ENCODE results near the gene KIF14.
A peak's percentile ranks its signal among the peaks of the same experiment; 100 is the strongest.

The KIF14 gene, protein sequence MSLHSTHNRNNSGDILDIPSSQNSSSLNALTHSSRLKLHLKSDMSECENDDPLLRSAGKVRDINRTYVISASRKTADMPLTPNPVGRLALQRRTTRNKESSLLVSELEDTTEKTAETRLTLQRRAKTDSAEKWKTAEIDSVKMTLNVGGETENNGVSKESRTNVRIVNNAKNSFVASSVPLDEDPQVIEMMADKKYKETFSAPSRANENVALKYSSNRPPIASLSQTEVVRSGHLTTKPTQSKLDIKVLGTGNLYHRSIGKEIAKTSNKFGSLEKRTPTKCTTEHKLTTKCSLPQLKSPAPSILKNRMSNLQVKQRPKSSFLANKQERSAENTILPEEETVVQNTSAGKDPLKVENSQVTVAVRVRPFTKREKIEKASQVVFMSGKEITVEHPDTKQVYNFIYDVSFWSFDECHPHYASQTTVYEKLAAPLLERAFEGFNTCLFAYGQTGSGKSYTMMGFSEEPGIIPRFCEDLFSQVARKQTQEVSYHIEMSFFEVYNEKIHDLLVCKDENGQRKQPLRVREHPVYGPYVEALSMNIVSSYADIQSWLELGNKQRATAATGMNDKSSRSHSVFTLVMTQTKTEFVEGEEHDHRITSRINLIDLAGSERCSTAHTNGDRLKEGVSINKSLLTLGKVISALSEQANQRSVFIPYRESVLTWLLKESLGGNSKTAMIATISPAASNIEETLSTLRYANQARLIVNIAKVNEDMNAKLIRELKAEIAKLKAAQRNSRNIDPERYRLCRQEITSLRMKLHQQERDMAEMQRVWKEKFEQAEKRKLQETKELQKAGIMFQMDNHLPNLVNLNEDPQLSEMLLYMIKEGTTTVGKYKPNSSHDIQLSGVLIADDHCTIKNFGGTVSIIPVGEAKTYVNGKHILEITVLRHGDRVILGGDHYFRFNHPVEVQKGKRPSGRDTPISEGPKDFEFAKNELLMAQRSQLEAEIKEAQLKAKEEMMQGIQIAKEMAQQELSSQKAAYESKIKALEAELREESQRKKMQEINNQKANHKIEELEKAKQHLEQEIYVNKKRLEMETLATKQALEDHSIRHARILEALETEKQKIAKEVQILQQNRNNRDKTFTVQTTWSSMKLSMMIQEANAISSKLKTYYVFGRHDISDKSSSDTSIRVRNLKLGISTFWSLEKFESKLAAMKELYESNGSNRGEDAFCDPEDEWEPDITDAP (N-terminal part only)

DNA sequence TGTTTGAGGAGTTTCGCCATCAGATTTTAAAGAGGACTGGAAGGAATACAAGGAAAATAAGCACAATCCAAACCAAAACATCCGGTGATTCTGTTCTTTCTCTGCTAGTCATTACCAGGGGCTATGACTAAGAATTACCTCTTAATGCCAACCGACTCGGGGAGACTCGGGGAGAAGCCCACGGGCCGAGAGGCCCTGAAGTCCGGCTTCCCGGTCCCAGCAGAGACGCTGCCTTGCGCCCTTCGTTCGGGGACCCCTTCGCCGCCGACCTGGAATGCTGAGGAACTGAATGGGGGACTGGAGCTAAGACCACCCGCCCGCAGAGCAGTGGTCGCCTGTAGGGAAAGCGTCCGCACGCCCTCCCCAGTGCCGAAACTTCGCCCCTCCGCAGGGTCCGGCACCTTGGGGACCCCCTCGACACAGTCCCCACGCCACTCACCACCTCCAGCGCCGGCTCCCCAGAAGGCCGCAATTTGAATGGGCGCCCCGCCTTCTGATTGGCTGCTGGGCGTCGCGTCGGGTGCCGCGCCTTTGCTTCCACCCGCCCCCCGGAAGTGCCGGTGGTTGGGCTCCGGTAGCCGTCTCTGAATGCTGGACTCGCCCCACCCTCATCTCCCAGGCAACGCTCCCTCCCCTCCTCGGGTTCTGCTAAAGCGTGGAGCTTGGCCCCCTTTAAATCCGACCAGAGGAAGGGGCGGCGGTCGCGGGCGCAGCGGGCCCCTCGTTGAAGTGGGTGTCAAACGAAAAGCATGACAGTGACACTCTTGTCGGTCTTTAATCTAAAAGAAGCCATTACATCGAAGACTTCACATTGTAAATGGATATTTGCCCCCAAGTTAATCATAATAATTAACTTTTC is at the start of gene KIF14:
Gene KIF14, minus strand, starts transcription at position 479 of the 859 bp plus-strand sequence. CDS start 2,028 bp downstream, outside the sequence.
- H3K4me1 Mint-ChIP-seq, result peaks cover 34% of the 10 kb centered on the region
- peak within 1 kb of the TSS; percentile 83 for H3K27ac Mint-ChIP-seq
- peaks cover 6% of the 10 kb centered on the region for H3K27me3 Mint-ChIP-seq
- no peaks in the 10 kb centered on the region for H3K9me3 Mint-ChIP-seq
- peak within 1 kb of the TSS; percentile 87 for H3K4me3 Mint-ChIP-seq
- DNase-seq (peak; percentile 94), ATAC-seq (peak; percentile 94)
- peaks cover 12% of the 10 kb centered on the region for H3K36me3 Mint-ChIP-seq (ENCODE audit: low read depth)

DNA sequence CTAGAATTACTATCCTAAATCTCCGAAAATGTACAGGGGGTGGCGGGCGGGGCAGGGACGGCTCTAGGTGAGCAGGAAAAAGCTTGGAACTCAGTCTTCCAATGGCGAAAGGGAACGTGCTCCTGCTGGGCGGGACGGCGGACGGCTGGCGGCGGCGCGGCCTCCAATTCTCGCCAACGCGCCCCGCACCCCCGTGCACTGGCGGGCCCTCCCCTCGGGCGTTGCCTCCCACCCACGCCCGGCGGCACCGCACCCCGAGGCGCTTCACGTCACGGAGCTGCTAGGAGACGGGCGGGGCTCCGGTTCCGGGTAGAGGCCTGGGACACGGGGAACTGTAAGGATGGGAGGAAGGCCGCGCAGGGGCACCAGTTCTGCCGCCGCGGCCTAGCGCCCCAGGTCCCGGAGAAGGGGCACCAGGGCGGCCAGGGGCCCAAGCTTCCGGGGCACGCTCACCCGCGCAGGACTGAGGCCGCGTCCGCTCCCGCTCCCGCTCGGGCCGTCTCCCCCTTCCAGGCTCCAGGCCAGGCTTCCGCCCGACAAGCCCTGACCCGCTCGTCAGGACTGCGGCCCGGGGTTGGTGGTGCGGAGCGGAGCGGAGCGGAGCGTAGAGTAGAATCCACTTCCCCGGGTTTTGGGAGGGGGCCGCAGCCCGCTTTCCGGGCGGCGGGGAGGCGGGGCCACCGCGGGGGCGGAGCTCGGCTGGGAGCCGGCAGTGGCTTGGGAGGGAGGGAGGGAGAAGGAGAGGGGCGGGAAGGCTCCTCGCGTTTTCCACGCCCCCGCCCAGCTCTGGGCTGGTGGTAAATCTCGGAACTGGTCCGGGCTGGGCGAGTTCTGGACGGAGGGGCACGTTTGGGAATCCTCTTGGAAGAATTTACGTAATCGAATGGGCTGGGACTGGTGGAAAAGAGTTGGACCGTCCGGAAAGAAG is 49.0 kb upstream of the KIF14 start, which contains the start of gene DDX59:
Gene DDX59, minus strand, starts transcription at position 594 of the 928 bp plus-strand sequence. CDS start 3,167 bp downstream, outside the sequence.
- DNase-seq (peak; percentile 94), ATAC-seq (peak; percentile 91)
- H3K4me1 Mint-ChIP-seq, result peaks cover 45% of the 10 kb centered on the region
- no peaks in the 10 kb centered on the region for H3K27me3 Mint-ChIP-seq
- peaks cover 8% of the 10 kb centered on the region for H3K36me3 Mint-ChIP-seq (ENCODE audit: low read depth)
- no peaks in the 10 kb centered on the region for H3K9me3 Mint-ChIP-seq
- peak within 1 kb of the TSS; percentile 99 for H3K4me3 Mint-ChIP-seq
- peak within 1 kb of the TSS; percentile 98 for H3K27ac Mint-ChIP-seq

DNA sequence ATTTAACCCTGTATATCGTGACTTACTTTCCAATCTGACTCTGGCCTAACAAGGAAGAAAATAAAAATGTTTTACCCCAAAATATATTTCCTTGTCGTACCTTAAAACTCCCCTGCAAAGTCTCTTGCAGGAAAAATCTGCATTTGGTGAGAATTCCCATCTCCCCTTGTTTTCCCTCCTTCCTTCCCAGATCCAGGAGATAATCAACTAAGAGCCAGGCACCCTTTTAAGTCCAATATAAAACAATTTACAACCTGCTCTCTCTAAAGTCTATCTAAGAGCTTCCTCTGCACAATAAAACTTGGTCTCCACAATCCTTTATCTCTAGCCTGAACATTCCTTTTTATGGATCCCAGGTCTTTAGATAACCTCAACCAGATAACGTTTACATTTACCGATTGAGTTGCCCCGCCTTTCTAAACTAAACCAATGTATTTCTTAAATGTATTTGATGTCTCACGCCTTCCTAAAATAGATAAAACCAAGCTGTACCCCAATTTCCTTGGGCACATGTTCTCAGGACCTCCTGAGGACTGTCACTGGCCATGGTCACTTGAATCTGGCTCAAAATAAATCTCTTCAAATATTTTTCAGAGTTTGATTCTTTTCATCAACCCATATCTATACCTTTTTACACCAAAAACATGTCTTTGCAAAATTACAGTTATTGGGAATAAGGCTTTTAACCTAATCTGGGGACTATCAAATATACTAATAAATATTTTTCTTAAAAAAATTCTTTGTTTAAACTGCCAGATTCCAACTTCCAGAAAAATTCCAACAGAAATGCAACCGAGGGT is 48.2 kb upstream of the KIF14 start:
- H3K9me3 Mint-ChIP-seq, result no peaks in the 10 kb centered on the region
- H3K27me3 Mint-ChIP-seq, result no peaks in the 10 kb centered on the region
- H3K4me1 Mint-ChIP-seq, result peaks cover 49% of the 10 kb centered on the region
- H3K27ac Mint-ChIP-seq, result peak overlapping the region; percentile 98
- no peak for ATAC-seq
- peak overlapping the region; percentile 99 for H3K4me3 Mint-ChIP-seq
- DNase-seq, result no peak
- peaks cover 15% of the 10 kb centered on the region for H3K36me3 Mint-ChIP-seq (ENCODE audit: low read depth)

DNA sequence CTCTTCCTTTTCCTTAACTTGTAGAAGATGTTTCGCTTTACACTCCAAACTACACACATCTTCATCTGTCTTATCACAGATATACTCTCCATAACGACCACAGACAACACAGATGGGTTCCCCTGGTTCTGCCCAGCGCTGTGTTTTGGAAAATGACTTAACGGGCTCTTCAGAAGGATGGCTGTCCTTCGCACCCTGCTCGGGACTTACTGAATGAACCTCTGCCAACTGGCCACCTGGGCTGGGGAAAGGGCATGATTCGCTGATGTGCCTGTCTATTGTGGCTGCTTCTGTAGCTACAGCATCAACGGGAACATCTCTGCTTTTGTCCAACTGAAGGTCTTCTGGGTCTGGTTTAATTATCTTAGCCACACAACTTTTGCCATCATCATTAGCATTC is 45.8 kb upstream of the KIF14 start:
- H3K4me3 Mint-ChIP-seq, result no peak overlapping the region
- H3K27me3 Mint-ChIP-seq, result no peaks in the 10 kb centered on the region
- H3K4me1 Mint-ChIP-seq, result peaks cover 53% of the 10 kb centered on the region
- H3K27ac Mint-ChIP-seq, result no peak overlapping the region
- ATAC-seq, result no peak
- no peaks in the 10 kb centered on the region for H3K9me3 Mint-ChIP-seq
- no peak for DNase-seq
- peaks cover 28% of the 10 kb centered on the region for H3K36me3 Mint-ChIP-seq (ENCODE audit: low read depth)

DNA sequence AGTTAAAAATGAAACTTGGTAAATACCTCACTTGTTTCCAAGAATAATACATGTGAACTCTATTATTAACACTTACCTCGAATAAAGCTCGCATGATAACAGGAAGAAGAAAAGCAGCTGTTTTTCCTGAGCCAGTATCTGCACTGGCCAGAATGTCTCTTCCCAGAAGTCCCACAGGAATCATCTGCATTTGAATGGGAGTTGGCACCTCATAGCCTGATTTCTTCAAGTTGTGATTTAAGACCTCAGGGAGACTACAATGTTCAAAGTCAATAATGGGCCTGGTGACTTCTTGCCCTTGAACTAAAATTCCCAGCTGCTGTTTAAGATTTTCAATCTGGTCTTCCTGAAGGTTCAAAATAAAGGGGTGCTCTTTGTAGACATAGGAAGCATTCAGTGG is 45.3 kb upstream of the KIF14 start:
- Mint-ChIP-seq H3K9me3 (no peaks in the 10 kb centered on the region), H3K4me1 (peaks cover 48% of the 10 kb centered on the region), H3K27ac (no peak overlapping the region), H3K36me3 (ENCODE audit: low read depth) (peaks cover 28% of the 10 kb centered on the region), H3K27me3 (no peaks in the 10 kb centered on the region), H3K4me3 (no peak overlapping the region)
- DNase-seq (no peak), ATAC-seq (no peak)

DNA sequence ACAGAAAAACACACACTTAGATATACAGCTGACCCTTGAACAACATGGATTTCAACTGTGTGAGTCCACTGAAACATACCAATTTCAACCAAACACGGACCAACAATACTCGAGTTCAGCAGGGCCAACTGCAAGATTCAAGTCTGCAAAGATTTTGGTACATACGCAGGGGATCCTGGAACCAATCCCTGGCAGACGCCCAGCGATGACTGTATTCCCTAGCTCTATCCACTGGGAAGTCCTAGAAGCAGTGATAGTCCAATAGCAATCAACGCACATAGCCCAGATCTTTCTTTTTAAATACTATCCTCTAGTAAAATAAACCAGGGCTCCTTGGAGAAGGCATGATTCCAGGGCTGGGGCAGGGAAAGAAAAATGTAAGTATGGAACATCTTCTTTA is 40.2 kb upstream of the KIF14 start:
- Mint-ChIP-seq H3K9me3 (no peaks in the 10 kb centered on the region), H3K4me1 (peaks cover 23% of the 10 kb centered on the region), H3K27me3 (no peaks in the 10 kb centered on the region), H3K36me3 (ENCODE audit: low read depth) (peaks cover 53% of the 10 kb centered on the region), H3K27ac (no peak overlapping the region), H3K4me3 (no peak overlapping the region)
- no peak for DNase-seq
- no peak for ATAC-seq

DNA sequence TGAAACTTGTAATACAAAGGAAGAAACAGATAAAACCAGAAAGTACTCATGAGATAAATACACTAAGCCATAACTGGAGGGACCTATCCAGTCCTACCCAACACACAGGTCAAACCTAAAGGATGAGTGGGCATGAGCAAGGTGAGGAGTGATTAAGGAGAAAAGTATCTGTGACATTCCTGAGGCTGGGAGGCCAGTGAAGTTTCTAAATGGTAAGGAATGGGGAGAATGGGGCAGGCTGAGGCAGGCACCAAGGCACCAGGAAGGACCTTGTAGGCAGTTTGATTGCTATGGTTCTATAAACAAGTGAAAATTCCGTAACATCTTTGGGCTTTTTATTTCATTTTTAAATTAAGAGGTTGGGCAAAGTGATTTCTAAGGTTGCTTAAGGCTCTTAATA is 38.7 kb upstream of the KIF14 start:
- H3K36me3 Mint-ChIP-seq (ENCODE audit: low read depth), result peaks cover 44% of the 10 kb centered on the region
- no peaks in the 10 kb centered on the region for H3K9me3 Mint-ChIP-seq
- peaks cover 23% of the 10 kb centered on the region for H3K4me1 Mint-ChIP-seq
- DNase-seq (no peak), ATAC-seq (no peak)
- H3K27me3 Mint-ChIP-seq, result no peaks in the 10 kb centered on the region
- no peak overlapping the region for H3K4me3 Mint-ChIP-seq
- no peak overlapping the region for H3K27ac Mint-ChIP-seq

DNA sequence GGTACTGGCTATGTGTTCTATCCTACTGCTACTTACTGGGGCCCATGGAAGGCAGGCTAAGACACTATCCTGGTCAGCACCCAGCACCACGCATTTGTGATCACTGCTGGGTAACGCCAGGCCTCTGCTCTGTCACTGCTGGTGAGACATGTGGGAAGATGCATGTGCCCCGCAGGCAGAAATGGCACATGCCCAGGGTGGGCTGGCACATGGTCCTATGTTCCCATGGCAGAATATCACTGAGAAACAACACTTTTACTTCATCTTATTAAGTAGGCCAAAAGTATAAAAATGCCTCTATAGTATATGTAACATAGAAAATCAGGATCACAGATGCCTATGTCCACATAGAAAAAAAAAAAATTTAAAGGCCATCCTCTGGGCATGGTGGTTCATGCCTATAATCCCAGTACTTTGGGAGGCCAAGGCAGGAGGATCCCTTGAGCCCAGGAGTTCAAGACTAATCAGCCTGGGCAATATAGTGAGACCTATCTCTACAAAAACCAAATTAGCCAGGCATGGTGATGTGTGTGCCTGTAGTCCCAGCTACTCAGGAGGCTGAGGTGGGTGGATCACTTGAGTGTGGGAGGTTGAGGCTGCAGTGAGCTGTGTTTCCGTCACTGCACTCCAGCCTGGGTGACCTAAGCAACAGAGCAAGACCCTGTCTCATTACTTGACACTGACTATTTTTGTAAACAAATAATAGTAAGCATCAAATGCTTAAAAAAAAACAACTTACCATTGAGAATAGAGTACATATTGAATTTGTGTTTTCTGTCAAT is 37.7 kb upstream of the KIF14 start:
- no peak overlapping the region for H3K27ac Mint-ChIP-seq
- DNase-seq (no peak), ATAC-seq (no peak)
- H3K36me3 Mint-ChIP-seq (ENCODE audit: low read depth), result peaks cover 41% of the 10 kb centered on the region
- H3K4me1 Mint-ChIP-seq, result peaks cover 25% of the 10 kb centered on the region
- H3K9me3 Mint-ChIP-seq, result no peaks in the 10 kb centered on the region
- no peaks in the 10 kb centered on the region for H3K27me3 Mint-ChIP-seq
- no peak overlapping the region for H3K4me3 Mint-ChIP-seq

DNA sequence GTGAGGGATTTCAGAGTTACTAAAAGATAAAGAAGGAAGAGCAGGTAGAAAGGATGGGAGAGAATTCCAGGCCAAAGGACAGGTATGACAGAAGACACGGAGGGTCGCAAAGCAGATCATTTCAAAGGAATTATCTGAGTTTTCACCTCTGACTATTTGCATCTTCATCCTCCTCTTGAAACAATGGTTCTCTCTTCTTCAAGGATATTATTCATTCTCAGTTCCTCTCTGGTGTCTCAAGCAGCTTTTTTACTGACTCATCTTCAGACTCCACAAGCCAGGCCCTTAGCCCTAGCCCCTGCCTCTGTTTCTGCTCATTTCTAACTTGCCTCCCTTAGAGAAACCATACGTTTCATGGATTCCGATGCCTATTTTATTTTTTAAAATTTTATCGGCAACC is 34.1 kb upstream of the KIF14 start:
- DNase-seq, result no peak
- Mint-ChIP-seq H3K36me3 (ENCODE audit: low read depth) (peaks cover 33% of the 10 kb centered on the region), H3K9me3 (no peaks in the 10 kb centered on the region)

DNA sequence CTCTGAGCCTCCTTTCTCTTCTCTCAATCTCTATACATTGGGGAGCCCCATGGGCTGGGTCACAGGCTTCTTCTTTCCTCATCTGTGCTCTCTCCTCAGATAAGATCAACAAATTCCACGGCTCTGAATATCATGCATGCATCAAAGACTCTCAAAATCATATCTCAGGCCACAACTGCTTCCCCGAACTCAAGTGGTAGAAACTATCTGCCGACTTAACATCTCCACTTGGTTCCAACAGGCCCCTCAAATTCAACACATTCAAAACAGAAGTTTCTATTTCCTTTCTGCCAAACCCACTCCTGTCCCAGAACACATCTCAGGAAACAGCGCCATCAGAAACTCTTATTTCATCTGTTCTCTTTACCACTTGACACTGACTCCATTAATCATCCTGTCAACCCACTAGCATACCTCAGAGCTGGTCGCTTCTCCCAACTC is 32.5 kb upstream of the KIF14 start:
- DNase-seq, result no peak
- Mint-ChIP-seq H3K36me3 (ENCODE audit: low read depth) (peaks cover 29% of the 10 kb centered on the region), H3K4me1 (peaks cover 30% of the 10 kb centered on the region), H3K27me3 (no peaks in the 10 kb centered on the region), H3K27ac (peak overlapping the region; percentile 58), H3K9me3 (no peaks in the 10 kb centered on the region), H3K4me3 (peak overlapping the region; percentile 7)
- ATAC-seq, result peak; percentile 79

More for the DNA sequence above, 34.1 kb upstream of the KIF14 start:
- ATAC-seq, result no peak
- no peaks in the 10 kb centered on the region for H3K27me3 Mint-ChIP-seq
- no peak overlapping the region for H3K4me3 Mint-ChIP-seq
- peaks cover 30% of the 10 kb centered on the region for H3K4me1 Mint-ChIP-seq
- H3K27ac Mint-ChIP-seq, result no peak overlapping the region

DNA sequence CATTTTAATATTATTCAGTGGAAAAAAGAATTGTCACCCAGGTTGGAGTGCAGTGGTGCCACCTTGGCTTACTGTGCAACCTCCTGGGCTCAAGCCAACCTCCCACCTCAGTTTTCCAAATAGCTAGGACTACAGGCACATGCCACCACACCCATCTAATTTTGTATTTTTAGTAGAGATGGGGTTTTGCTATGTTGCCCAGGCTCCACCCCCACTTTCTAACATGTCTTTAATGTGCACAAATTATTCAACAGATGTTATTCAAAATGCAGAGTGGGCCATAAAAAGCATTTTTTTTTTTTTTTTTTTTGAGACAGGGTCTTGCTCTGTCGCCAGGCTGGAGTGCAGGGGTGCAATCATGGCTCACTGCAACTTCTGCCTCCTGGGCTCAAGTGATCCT is 31.8 kb upstream of the KIF14 start:
- peaks cover 25% of the 10 kb centered on the region for H3K36me3 Mint-ChIP-seq (ENCODE audit: low read depth)
- H3K9me3 Mint-ChIP-seq, result no peaks in the 10 kb centered on the region
- H3K27me3 Mint-ChIP-seq, result no peaks in the 10 kb centered on the region
- H3K27ac Mint-ChIP-seq, result no peak overlapping the region
- H3K4me1 Mint-ChIP-seq, result peaks cover 30% of the 10 kb centered on the region
- no peak overlapping the region for H3K4me3 Mint-ChIP-seq
- no peak for ATAC-seq
- DNase-seq, result no peak

DNA sequence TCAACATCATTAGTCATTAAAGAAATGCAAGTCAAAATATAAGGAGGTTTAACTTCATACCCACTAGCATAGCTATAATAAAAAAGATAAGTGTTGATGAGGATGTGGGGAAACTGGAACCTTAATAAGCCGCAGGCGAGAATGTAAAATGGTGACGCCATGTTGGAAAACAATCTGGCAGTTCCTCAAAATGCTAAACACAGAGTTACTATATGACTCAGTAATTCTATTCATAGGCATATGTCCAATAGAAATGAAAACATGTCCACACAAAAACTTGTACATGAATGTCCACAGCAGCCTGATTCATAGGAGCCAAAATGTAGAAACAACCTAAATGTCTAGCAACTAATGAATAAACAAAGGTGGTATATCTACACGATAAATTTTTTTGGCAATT is 26.0 kb upstream of the KIF14 start:
- Mint-ChIP-seq H3K27ac (no peak overlapping the region), H3K4me1 (no peaks in the 10 kb centered on the region), H3K4me3 (no peak overlapping the region), H3K27me3 (no peaks in the 10 kb centered on the region), H3K9me3 (no peaks in the 10 kb centered on the region), H3K36me3 (ENCODE audit: low read depth) (peaks cover 16% of the 10 kb centered on the region)
- DNase-seq, result no peak
- ATAC-seq, result no peak
